Karpas-422 (cell line): Measurements from ENCODE around the gene CEMIP. TPM values are rescaled to one million over a fixed set of nuclear protein-coding genes. Genes with fewer than 3 reads are reported as not detected.

ENCODE experiments used
- DNase-seq: peaks from one replicate; pipeline ENCODE4 v3.0.0-alpha.2; 2015
- H2AFZ ChIP-seq: fragments of 200-600 bp; sonication (generic); 2 replicates; pipeline ENCODE4 v1.6.1; 2014; ENCODE audit warnings: antibody characterized with exemption, low read length, mixed read lengths
- H3K27ac ChIP-seq: fragments of 200-600 bp; sonication (generic); 2 replicates; pipeline ENCODE4 v1.5.1; 2014; ENCODE audit warnings: mild to moderate bottlenecking, low read length, moderate library complexity
- H3K27me3 ChIP-seq: fragments of 200-600 bp; sonication (generic); 2 replicates; pipeline ENCODE4 v1.6.1; 2014; ENCODE audit warnings: low read length, mixed read lengths
- H3K36me3 ChIP-seq: fragments of 200-600 bp; sonication (generic); 2 replicates; pipeline ENCODE4 v1.6.1; 2014; ENCODE audit warnings: low read length, mixed read lengths; ENCODE audit not compliant: insufficient read depth
- H3K4me1 ChIP-seq: fragments of 200-600 bp; sonication (generic); 2 replicates; pipeline ENCODE4 v1.6.1; 2014; ENCODE audit warnings: mild to moderate bottlenecking, low read length, mixed read lengths
- H3K4me2 ChIP-seq: fragments of 200-600 bp; sonication (generic); 2 replicates; pipeline ENCODE4 v1.6.1; 2014; ENCODE audit warnings: low read length, low read depth, mild to moderate bottlenecking; ENCODE audit not compliant: poor library complexity, severe bottlenecking
- H3K4me3 ChIP-seq: fragments of 200-600 bp; sonication (generic); 2 replicates; pipeline ENCODE4 v1.5.1; 2014; ENCODE audit warnings: mild to moderate bottlenecking, antibody characterized with exemption, low read length, mixed read lengths
- H3K79me2 ChIP-seq: fragments of 200-600 bp; sonication (generic); 2 replicates; pipeline ENCODE4 v1.6.1; 2014; ENCODE audit warnings: mild to moderate bottlenecking, low read length, mixed read lengths
- H3K9ac ChIP-seq: fragments of 200-600 bp; sonication (generic); 2 replicates; pipeline ENCODE4 v1.6.0; 2014; ENCODE audit warnings: low read length
- H3K9me2 ChIP-seq: fragments of 200-600 bp; sonication (generic), shearing (Covaris generic); replicated peaks from 2 replicates; pipeline ENCODE4 v1.6.0; 2014; ENCODE audit warnings: mild to moderate bottlenecking, low read length, moderate library complexity; ENCODE audit not compliant: insufficient read depth
- H3K9me3 ChIP-seq: fragments of 300-700, 200-600 bp; sonication (generic); 2 replicates; pipeline ENCODE4 v1.6.1; 2014; ENCODE audit warnings: low read length, mixed read lengths
- H4K20me1 ChIP-seq: fragments of 200-600 bp; sonication (generic); 2 replicates; pipeline ENCODE4 v1.6.1; 2014; ENCODE audit warnings: mild to moderate bottlenecking, antibody characterized with exemption, low read length, low read depth; ENCODE audit not compliant: insufficient read depth
- total RNA-seq: library from RNA; depleted of rRNA; stranded (reverse); fragments of >200 nt; shearing (Covaris generic); gene quantifications from 2 replicates; pipeline ENCODE4 v1.2.3, GENCODE V29; 2014; ENCODE audit warnings: low replicate concordance

Gene CEMIP
- total RNA-seq, 1 experiment from 2014 or later = not detected

DNA sequence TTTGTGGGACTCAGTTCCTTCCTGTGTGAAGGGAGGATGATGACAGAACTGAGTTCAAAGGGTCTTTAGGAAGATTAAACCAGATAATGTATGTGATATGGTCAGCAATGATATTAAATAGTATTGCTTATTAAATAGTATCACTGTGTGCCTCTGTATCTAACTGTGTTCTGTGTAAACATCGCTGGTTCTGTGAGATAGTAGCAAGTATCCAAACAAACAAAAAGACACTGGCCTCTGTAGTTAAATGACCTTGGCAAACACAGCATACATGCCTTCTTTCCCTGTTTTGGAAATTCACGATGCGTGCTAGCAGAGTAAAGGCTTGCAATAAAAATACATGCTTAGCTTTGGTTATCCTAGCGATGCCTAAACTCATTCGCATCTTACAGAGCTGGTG lies 134.4 kb downstream of the CEMIP start:
- no peak overlapping the region for H3K9ac ChIP-seq

DNA sequence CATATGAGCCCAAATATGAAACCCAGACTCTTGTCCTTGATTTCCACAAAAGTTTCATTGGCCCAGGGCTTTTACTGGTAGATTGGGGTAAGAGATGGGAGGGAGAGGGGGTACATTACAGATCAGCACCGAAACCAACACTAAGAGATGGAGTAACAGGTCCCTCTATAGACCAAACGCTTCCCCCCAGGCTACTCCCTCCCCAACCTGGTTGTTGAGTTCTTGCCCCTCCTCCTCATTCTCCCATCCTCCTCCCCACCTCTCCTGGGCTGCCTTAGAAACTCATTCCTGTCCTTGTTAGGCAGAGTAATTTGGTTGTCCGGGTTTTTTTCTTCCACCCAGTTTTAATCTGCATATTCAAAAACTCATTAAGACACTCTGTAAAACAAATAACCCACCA lies 136.3 kb downstream of the CEMIP start:
- Histone ChIP-seq H4K20me1 (no peaks in the 10 kb centered on the region), H3K9me3 (no peaks in the 10 kb centered on the region), H3K4me2 (no peak overlapping the region), H3K9ac (no peak overlapping the region), H3K27me3 (no peaks in the 10 kb centered on the region), H3K79me2 (no peaks in the 10 kb centered on the region), H2AFZ (no peak overlapping the region), H3K9me2 (no peaks in the 10 kb centered on the region), H3K27ac (no peak overlapping the region), H3K4me1 (no peaks in the 10 kb centered on the region), H3K36me3 (no peaks in the 10 kb centered on the region), H3K4me3 (no peak overlapping the region)
- DNase-seq = no peak

More for the DNA sequence above, 134.4 kb downstream of the CEMIP start:
- Histone ChIP-seq H3K4me3 (no peak overlapping the region), H3K27ac (no peak overlapping the region), H3K4me2 (no peak overlapping the region), H3K9me3 (no peaks in the 10 kb centered on the region), H3K79me2 (no peaks in the 10 kb centered on the region), H2AFZ (no peak overlapping the region), H3K9me2 (no peaks in the 10 kb centered on the region), H4K20me1 (no peaks in the 10 kb centered on the region), H3K36me3 (no peaks in the 10 kb centered on the region), H3K4me1 (no peaks in the 10 kb centered on the region), H3K27me3 (no peaks in the 10 kb centered on the region)
- DNase-seq = no peak

DNA sequence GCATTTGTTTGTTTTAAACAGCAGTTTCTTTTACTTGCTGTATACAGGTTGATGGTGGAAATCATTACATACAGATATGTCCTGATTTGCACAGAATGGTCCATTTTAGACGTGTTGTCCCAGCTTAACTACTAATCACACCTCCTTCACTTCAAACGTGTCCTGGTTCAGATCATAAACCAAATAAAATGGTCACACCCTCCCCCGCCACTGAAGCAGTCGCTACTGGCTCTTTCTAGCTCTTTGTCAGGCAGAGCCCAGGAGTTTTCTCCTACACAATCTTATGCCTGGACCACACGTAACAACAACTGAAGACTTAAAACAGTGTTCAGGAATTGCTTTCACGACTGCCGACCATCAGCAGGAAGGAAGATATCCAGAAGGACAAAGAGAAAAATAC lies 136.9 kb downstream of the CEMIP start:
- Histone ChIP-seq H3K79me2 (no peaks in the 10 kb centered on the region), H3K9me3 (no peaks in the 10 kb centered on the region), H3K27me3 (no peaks in the 10 kb centered on the region), H2AFZ (no peak overlapping the region), H3K9me2 (no peaks in the 10 kb centered on the region), H3K36me3 (no peaks in the 10 kb centered on the region), H3K4me3 (no peak overlapping the region), H3K9ac (no peak overlapping the region), H3K27ac (no peak overlapping the region), H3K4me1 (no peaks in the 10 kb centered on the region), H4K20me1 (no peaks in the 10 kb centered on the region), H3K4me2 (no peak overlapping the region)
- DNase-seq = no peak

DNA sequence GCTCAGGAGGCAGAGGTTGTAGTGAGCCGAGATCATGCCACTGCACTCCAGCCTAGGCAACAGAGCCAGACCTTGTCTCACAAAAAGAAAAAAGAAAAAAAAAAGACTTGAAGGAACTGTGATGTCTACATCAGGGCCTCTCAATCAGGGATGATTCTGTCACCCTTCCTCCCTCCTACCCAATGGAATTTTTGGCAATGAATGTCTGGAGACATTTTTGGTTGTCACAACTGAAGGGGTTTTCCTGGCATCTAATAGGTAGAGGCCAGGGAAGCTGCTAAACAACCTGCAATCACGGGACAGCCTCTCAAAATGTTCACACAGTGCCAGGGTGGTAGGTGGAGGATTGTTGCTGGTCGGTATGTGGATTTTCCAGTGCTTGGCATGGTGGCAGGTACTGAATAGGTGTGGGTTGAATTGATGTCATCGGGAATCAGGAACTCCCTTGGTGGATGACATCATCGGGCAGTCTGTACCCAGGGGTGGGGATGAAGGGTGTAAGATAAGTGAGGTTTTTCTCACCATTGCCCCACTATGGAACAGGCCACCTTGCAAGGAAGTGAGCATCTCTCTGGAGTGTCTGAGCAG lies 139.1 kb downstream of the CEMIP start:
- no peak for DNase-seq
- H3K27ac ChIP-seq = no peak overlapping the region
- H3K4me2 ChIP-seq = no peak overlapping the region
- no peaks in the 10 kb centered on the region for H3K27me3 ChIP-seq
- H2AFZ ChIP-seq = no peak overlapping the region
- no peaks in the 10 kb centered on the region for H3K79me2 ChIP-seq
- H3K4me1 ChIP-seq = no peaks in the 10 kb centered on the region
- H4K20me1 ChIP-seq = no peaks in the 10 kb centered on the region
- H3K36me3 ChIP-seq = no peaks in the 10 kb centered on the region
- no peak overlapping the region for H3K9ac ChIP-seq
- H3K9me3 ChIP-seq = no peaks in the 10 kb centered on the region
- H3K4me3 ChIP-seq = no peak overlapping the region
- H3K9me2 ChIP-seq = no peaks in the 10 kb centered on the region

GRCh38 chr15:80920271-80920699 lies 141.1 kb downstream of the CEMIP start:
- Histone ChIP-seq H3K4me3 (no peak overlapping the region), H3K79me2 (no peaks in the 10 kb centered on the region), H2AFZ (no peak overlapping the region), H3K9ac (no peak overlapping the region), H3K36me3 (no peaks in the 10 kb centered on the region), H4K20me1 (no peaks in the 10 kb centered on the region), H3K27me3 (no peaks in the 10 kb centered on the region), H3K4me2 (no peak overlapping the region), H3K4me1 (no peaks in the 10 kb centered on the region), H3K9me2 (no peaks in the 10 kb centered on the region), H3K9me3 (no peaks in the 10 kb centered on the region), H3K27ac (no peak overlapping the region)
- no peak for DNase-seq

- no peaks in the 10 kb centered on the region for H4K20me1 ChIP-seq
- H3K9me3 ChIP-seq = no peaks in the 10 kb centered on the region
- no peaks in the 10 kb centered on the region for H3K36me3 ChIP-seq
- H3K27me3 ChIP-seq = no peaks in the 10 kb centered on the region
- no peak overlapping the region for H3K9ac ChIP-seq
- no peak overlapping the region for H2AFZ ChIP-seq
- H3K79me2 ChIP-seq = no peaks in the 10 kb centered on the region
- no peak overlapping the region for H3K4me2 ChIP-seq
- H3K27ac ChIP-seq = no peak overlapping the region
- H3K9me2 ChIP-seq = no peaks in the 10 kb centered on the region
- DNase-seq = no peak
- H3K4me3 ChIP-seq = no peak overlapping the region
- no peaks in the 10 kb centered on the region for H3K4me1 ChIP-seq
Observed at GRCh38 chr15:80921736-80922410, 142.7 kb downstream of the CEMIP start.

DNA sequence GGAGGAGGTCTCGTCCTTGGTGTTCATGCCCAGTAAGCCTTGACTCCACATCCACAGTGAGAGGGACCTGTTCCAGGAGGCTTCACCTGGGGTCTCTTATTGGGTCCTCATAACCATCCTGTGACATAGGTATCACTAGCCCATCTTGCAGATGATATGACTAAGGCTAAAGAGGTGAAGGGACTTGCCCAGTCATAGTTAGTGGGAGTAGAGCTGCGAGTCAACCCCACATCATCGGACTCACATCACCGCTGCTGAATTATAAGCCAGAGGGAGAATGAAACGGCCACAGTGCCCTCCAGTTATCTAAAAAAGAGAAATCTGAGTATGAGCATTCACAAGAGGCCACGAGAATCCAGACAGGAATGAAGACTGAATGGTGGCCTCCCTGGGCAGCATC lies 144.5 kb downstream of the CEMIP start:
- Histone ChIP-seq H2AFZ (no peak overlapping the region), H3K79me2 (no peaks in the 10 kb centered on the region), H3K36me3 (no peaks in the 10 kb centered on the region), H3K9ac (no peak overlapping the region), H3K4me1 (no peaks in the 10 kb centered on the region), H3K9me3 (no peaks in the 10 kb centered on the region), H3K27ac (no peak overlapping the region), H4K20me1 (no peaks in the 10 kb centered on the region), H3K9me2 (no peaks in the 10 kb centered on the region), H3K27me3 (no peaks in the 10 kb centered on the region), H3K4me2 (no peak overlapping the region), H3K4me3 (no peak overlapping the region)
- peak; percentile 23 for DNase-seq

- Histone ChIP-seq H3K79me2 (no peaks in the 10 kb centered on the region), H3K36me3 (no peaks in the 10 kb centered on the region), H3K9me2 (no peaks in the 10 kb centered on the region), H4K20me1 (no peaks in the 10 kb centered on the region), H3K27ac (no peak overlapping the region), H2AFZ (no peak overlapping the region), H3K4me1 (no peaks in the 10 kb centered on the region), H3K9ac (no peak overlapping the region), H3K4me3 (no peak overlapping the region), H3K9me3 (no peaks in the 10 kb centered on the region), H3K27me3 (no peaks in the 10 kb centered on the region), H3K4me2 (no peak overlapping the region)
- no peak for DNase-seq
Observed at GRCh38 chr15:80924278-80924677, 145.1 kb downstream of the CEMIP start.
